GM19239 (cell line): Measurements from ENCODE around the gene LIPT1.
"Not testable (repeated sequence)": the region's sequence is repeated elsewhere in the genome, so short reads cannot be mapped to it uniquely, and the experiment has no call there.

Source experiments
- DNase-seq: peaks from one replicate; pipeline ENCODE4 v3.0.0; 2011; ENCODE audit warnings: low spot score; ENCODE audit not compliant: insufficient read length
- FAIRE-seq: peaks from 2 replicates; lab custom pipeline; 2011; peaks lifted over from hg19 to GRCh38; lab: Jason Lieb, UNC

Gene LIPT1

DNA sequence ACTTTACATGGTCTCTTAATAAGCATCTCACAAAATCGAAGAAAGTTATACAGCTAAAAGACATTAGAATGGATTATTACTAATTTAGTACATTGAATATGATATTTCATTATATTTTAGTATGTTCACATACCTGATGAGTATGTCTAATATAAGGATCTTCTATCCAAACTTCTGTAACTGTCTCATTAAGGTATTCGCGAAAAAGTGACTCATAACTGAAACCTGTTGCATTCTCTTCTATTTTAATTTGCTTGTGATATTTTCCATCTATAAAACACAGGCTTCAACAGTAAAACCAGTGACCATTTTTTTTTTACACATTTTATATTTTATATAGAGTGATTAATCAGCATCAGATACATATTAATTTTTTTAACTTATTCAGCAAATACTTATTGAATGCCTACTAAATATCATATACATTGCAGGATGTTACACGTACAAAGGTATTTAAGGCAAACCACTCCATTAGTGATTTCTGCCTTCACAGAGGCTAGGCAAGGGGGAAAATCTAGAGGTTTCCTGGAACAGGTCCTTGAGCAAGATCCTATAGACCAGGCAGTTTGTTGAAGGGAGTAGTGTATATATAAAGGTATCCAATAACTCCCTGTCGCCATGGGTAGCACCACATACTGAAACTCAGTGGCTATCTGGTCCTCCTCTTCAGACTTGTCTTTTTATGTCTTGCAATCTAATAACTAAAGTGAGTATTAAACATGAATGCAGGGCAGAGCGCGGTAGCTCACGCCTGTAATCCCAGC, 16.8 kb downstream of the LIPT1 start:
- FAIRE-seq (no peak), DNase-seq (no peak)

DNA sequence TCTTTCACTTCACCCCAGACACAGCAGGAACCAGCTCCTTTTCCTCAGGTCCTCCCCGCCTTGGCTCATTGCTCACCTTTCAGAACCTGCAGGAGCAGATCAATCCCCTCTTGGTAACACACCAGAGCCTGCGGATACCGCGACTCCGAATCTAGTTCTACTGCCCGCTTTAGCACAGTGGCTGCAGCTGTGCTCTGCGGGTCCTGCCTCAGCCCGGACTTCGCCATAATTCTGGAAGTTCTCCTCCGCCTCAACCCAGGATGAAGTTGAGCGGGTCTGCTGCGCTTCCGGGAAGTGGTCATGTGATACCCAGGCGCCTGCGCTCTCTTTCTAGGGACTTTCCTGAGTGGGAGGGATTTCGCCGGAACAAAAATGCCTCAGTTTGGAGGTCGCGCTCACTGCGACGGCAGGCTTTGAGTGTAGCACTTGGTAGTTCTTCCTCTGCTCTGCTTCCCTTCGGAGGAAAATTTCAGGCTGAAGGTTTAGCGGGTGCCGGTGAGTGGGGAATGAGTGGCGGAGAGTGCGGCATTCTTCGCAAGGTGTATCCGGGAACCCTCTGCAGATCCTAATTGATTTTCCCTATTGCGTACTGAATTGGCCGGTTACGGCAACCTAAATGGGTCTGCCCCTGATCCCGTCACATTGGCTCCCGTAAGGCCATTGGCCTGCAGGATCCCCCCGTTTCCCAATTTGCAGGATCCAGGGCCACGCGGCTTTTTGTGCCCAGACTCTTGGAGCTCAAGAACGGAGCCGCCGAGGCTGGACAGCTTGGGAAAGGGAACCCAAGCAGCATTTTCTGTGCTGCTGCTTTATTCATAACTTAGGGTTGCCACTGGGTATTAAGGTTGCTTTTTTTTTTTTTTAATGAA, 26.2 kb downstream of the LIPT1 start, which contains the start of the genes MITD1 and MRPL30:
MITD1 (minus strand) TSS at position 304 of the 869 bp plus-strand sequence; CDS start at position 227, 77 bp downstream.
MRPL30 (plus strand) TSS at position 430 of the 869 bp plus-strand sequence. CDS start 5,020 bp downstream, outside the sequence.
- peak; percentile 97 for FAIRE-seq
- peak; percentile 69 for DNase-seq

DNA sequence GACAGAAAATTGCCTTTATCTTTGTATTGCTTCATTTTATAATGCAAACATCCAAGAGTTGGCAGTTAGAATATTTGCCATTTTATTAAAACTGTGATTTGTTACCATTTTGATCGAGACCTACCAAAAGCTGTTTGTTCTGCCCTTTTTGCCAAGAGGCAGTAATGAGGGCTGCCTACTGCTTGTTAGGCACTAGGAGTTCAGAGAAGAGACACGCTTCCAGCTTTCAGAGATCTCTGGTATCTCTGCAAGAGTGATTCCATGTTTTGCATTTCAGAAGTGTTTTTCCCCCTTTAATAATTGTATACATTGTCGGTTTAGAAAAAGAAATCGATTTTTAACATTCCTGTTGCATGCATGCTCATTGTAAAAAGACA, 26.8 kb downstream of the LIPT1 start:
- FAIRE-seq: peak; percentile 8
- DNase-seq: no peak

DNA sequence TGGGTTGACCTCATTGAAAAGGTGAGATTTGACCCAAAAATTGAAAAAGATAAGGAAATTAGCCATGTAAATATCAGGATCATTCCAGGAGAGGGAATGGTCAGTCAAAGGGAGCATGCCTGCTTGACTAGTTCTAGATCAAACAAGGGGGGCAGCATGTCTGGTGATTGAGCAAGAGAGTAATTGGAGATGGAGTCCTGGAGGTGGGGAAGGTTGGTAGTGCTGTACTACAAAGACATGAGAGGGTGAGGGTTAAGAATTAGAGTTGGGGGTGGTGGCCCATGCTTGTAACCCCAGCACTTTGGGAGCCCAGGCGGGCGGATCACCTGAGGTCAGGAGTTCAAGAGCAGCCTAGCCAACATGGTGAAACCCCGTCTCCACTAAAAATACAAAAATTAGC, 28.3 kb downstream of the LIPT1 start:
- FAIRE-seq: no peak
- no peak for DNase-seq

DNA sequence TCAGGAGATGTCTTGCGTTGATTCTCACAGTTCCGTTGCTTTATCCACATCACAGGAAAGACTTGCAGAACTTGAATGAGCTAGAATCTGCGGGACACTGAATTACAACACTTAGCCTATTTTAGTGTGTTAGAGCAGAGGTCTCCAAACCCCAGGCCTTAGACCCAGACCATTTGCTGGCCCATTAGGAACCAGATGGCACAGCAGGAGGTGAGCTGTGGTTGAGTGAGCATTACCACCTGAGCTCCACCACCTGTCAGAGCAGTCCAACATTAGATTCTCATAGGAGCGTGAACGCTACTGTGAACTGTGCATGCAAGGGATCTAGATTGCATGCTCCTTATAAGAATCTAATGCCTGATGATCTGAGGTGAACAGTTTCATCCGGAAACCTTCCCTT, 30.0 kb downstream of the LIPT1 start:
- DNase-seq (no peak), FAIRE-seq (no peak)

DNA sequence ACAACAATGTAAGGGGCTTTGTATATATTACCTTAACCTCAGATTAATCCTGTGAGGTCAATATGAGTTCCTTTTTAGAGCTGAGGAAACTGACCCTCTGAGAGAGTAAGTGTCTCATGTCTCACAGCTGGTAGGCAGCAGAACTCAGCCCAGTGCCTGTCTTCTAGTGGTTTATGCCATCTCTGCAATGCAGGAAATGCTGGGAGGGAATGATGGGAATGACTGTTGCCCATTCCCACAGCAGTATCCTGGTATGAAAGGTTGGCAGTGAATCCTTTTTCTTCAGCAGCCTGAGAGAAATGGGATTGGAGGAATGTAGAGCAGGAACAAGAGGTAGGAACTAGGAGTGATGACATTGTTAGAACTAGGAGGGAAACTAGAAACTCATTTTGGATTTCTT, 32.2 kb downstream of the LIPT1 start:
- DNase-seq (no peak), FAIRE-seq (no peak)

DNA sequence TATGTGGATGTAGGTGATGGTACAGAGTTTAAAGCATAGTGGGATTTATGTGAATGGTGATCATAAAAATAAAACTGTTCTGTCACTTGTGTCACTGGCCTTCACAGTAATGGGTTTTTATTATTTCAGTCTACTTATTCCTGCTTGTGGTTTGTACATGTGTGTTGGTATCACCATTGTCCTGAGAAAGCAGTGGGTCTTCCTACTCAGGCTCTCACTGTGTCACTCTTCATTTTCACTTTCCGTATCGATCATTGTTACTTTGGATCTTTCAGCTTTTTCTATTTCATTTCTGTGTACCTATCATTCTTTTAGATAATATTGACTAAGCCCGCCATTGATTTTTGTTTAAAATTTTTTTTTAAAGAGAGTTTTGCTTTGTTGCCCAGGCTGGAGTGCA, 33.6 kb downstream of the LIPT1 start:
- DNase-seq: no peak
- FAIRE-seq: no peak

DNA sequence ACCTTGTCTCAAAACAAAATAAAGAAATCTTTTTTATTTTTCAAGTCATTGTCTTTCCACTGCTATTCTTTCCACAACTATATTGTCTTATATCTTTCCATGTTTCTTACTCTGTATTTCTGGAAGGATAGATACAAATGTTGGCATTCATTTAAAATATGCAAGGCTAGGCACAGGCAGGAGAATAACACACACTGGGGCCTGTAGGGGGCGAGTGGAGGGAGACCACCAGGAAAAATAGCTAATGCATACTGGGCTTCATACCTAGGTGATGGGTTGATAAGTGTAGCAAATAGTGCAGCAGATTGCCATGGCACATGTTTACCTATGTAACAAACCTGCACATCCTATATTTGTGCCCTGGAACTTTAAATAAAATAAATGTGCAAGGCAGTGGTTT, 35.8 kb downstream of the LIPT1 start:
- no peak for DNase-seq
- FAIRE-seq: no peak

DNA sequence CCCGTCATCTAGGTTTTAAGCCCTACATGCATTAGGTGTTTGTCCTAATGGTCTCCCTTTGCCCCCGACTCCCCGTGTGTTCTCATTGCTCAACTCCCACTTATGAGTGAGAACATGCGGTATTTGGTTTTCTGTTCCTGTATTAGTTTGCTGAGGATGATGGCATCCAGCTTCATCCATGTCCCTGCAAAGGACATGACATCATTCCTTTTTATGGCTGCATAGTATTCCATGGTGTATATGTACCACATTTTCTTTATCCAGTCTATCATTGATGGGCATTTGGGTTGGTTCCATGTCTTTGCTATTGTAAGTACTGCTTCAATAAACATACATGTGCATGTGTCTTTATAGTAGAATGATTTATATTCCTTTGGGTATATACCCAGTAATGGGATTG, 37.6 kb downstream of the LIPT1 start:
- FAIRE-seq, DNase-seq: not testable (repeated sequence)

DNA sequence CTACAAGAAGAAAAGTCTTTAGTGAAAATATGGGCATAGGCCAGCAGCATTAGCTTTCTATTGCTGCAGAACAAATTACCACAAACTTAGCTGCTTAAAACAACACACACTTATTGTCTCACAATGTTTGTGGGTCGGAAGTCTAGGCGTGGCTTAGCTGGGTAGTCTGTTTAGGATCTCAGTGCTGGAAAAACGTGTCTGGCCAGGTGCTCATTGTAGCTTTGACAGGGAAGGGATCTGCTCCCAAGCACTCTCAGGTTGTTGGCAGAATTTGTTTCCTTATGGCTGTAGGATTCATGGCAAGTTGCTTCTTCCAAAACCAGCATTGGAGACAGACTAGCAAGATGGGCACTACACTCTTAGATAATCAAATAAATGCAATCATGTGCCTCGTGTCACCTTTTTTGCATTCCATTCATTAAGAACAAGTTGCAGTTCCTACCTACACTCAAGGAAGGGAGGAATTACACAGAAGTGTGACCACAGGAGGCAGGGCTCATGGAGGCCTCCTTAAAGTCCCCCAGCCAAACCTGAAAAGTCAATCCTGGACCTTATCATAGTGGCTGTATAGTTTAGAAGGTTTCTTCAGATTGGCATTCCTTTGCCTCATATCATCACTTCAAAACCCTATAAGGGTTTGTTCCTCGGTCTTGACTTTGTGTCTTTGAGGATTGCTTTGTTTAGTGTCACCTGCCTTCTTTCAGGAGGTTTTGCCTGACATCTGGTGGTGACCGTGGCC, 43.5 kb downstream of the LIPT1 start:
- DNase-seq: no peak
- FAIRE-seq: no peak

DNA sequence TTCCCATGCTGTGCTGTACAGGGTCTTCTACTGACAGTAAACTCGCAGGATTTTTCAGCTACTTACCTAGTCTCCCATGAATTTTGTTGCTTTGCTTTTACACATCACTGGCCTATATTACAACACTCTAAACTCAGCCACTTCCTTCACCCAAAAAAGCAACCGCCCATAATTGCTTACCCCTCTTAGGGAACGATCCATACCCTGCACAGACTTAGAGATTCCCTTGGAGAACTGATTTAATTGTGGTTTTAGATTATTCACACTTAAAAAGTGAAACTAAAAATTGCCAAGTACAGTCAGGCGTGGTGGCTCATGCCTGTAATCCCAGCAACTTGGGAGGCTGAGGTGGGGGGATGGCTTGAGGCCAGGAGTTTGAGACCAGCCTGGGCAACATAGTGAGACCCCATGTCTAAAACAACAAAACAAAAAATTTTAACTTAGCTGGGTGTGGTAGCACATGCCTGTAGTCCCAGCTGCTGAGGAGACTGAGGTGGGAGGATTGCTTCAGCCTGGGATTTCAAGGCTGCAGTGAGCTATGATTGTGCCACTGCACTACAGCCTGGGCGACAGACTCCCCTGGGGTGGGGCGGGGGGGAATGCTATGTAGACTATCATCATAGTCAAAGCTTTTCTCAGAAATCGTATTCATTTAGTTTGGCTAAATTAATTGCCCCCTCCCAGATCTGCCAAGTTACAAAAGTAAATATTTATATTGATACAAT, 45.5 kb downstream of the LIPT1 start:
- FAIRE-seq (no peak), DNase-seq (no peak)

DNA sequence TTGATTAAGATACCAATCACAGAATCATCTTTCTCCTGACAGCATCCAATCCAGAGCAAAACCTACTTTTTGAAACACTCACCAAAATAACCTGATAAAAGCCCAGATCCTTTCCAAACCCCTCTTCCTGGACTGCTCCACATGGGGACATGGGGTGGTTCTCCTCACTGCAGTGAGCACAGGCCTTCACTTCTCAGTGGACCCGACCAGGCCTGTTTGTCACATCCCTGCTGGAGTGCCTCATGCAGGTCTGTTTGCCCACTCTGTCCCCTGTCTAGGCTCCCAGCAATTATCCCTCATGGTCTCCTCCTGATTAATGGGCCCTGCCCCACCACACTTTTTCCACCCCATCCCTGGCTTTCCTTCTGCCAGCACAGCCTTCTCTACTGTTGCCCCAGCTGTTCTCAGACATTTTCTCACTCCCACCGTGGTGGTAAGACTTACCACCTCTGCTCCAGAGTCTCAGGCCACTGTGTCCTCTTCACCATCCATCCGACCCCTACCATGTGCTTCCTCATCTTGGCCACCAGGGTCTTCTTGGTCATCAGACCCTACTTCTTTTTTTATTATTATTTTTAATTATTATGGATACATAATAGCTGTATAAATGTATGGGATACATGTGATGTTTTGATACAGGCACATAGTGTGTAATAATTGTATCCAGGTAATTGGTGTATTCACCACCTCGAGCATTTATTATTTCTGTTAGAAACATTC, 47.4 kb downstream of the LIPT1 start:
- DNase-seq: no peak
- no peak for FAIRE-seq

DNA sequence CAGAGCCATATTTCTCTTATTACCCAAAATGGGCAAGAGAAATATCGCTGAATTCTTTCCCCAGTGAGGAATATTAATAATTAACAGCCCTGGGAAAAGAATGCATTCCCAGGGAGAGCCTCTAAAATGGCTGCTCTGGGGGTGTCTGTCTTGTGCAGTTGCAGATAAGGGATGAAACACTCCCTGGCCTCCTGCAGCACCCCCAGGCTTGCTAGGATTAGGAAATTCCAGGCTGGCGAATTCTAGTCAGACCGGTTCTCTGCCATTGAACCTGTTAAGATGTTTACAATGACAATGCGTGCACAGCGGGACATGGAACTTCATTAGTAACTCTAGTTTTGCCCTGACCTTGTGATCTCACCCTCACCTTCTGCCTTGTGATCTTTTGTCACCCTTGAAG, 50.7 kb downstream of the LIPT1 start:
- FAIRE-seq (no peak), DNase-seq (no peak)
